GM23338 (cell line): ENCODE measurements around the gene HAPLN2. TPM values are rescaled to one million over a fixed set of nuclear protein-coding genes. Genes with fewer than 3 reads are reported as not detected.

ENCODE experiments used
- ATAC-seq: fragments of 200-7000 bp; cut with Tn5 transposase; 3 replicates; pipeline ENCODE4 v1.9.1; 2020
- DNase-seq: peaks from one replicate; pipeline ENCODE4 v3.0.0-alpha.2; 2015; ENCODE audit warnings: low spot score
- H2AFZ ChIP-seq: fragments of 200-600 bp; sonication (generic); 2 replicates; pipeline ENCODE4 v1.8.0; 2016; ENCODE audit warnings: antibody characterized with exemption, mild to moderate bottlenecking, moderate library complexity
- H3F3A ChIP-seq: fragments of 200-600 bp; sonication (generic); replicated peaks from 2 replicates; pipeline ENCODE4 v1.8.0; 2017; ENCODE audit warnings: antibody characterized with exemption, mixed run types, low read depth
- H3K27ac ChIP-seq: fragments of 200-600 bp; sonication (generic); 2 replicates; pipeline ENCODE4 v1.6.1; 2016; ENCODE audit warnings: low read depth
- H3K27me3 ChIP-seq: fragments of 200-600 bp; sonication (generic); 2 replicates; pipeline ENCODE4 v1.8.0; 2016; ENCODE audit warnings: mild to moderate bottlenecking, mixed run types, moderate library complexity; ENCODE audit not compliant: insufficient read depth
- H3K36me3 ChIP-seq: fragments of 200-600 bp; sonication (generic); 2 replicates; pipeline ENCODE4 v1.8.0; 2016; ENCODE audit warnings: mild to moderate bottlenecking; ENCODE audit not compliant: insufficient read depth
- H3K4me1 ChIP-seq: fragments of 200-600 bp; sonication (generic); 2 replicates; pipeline ENCODE4 v1.8.0; 2016; ENCODE audit warnings: mild to moderate bottlenecking, moderate library complexity; ENCODE audit not compliant: insufficient read depth
- H3K4me2 ChIP-seq: fragments of 200-600 bp; sonication (generic); 2 replicates; pipeline ENCODE4 v1.7.1; 2017; ENCODE audit warnings: mixed run types
- H3K4me3 ChIP-seq: fragments of 200-600 bp; sonication (generic); 2 replicates; pipeline ENCODE4 v1.6.1; 2016; ENCODE audit warnings: mixed run types
- H3K79me2 ChIP-seq: fragments of 200-600 bp; sonication (generic); replicated peaks from 2 replicates; pipeline ENCODE4 v1.8.0; 2017; ENCODE audit warnings: mild to moderate bottlenecking; ENCODE audit not compliant: insufficient read depth
- H3K9me2 ChIP-seq: fragments of 200-600 bp; sonication (generic); 2 replicates; pipeline ENCODE4 v1.8.0; 2017; ENCODE audit not compliant: insufficient read depth
- H4K20me1 ChIP-seq: fragments of 200-600 bp; sonication (generic); replicated peaks from 2 replicates; pipeline ENCODE4 v1.8.0; 2017; ENCODE audit warnings: mild to moderate bottlenecking; ENCODE audit not compliant: insufficient read depth
- H3K27ac Mint-ChIP-seq: 2 replicates; pipeline ENCODE4 v1.8.0; 2020; ENCODE audit warnings: inconsistent platforms, mild to moderate bottlenecking, moderate library complexity, mixed read lengths
- H3K27me3 Mint-ChIP-seq: 3 replicates; pipeline ENCODE4 v1.8.0; 2022; ENCODE audit warnings: low read depth, mild to moderate bottlenecking, moderate library complexity, mixed read lengths, inconsistent platforms; ENCODE audit not compliant: insufficient read depth, poor library complexity
- H3K36me3 Mint-ChIP-seq: 3 replicates; pipeline ENCODE4 v1.8.0; 2021; ENCODE audit warnings: low read depth, mild to moderate bottlenecking, inconsistent platforms, moderate library complexity, mixed read lengths
- H3K4me1 Mint-ChIP-seq: 3 replicates; pipeline ENCODE4 v1.8.0; 2020; ENCODE audit warnings: mild to moderate bottlenecking, inconsistent platforms, mixed read lengths
- H3K4me3 Mint-ChIP-seq: 3 replicates; pipeline ENCODE4 v1.8.0; 2021; ENCODE audit warnings: moderate library complexity, mild to moderate bottlenecking, inconsistent platforms, mixed read lengths
- H3K9me3 Mint-ChIP-seq: 3 replicates; pipeline ENCODE4 v1.8.0; 2020; ENCODE audit warnings: moderate library complexity, mild to moderate bottlenecking, inconsistent platforms, mixed read lengths
- CREB1 ChIP-seq: fragments of 250-450 bp; sonication (Bioruptor Pico); IDR thresholded peaks from 2 replicates; pipeline ENCODE4 v1.5.0; 2020; ENCODE audit warnings: low read depth, mild to moderate bottlenecking, moderate library complexity
- EZH2phosphoT487 ChIP-seq: fragments of 200-600 bp; sonication (generic); IDR thresholded peaks from one replicate; pipeline ENCODE4 v1.8.1; 2018; ENCODE audit warnings: antibody characterized with exemption; ENCODE audit not compliant: unreplicated experiment
- NANOG ChIP-seq: IDR thresholded peaks from 2 replicates; pipeline ENCODE4 v1.6.1; 2016; ENCODE audit warnings: antibody characterized with exemption, borderline replicate concordance
- POLR2AphosphoS5 ChIP-seq: IDR thresholded peaks from 2 replicates; pipeline ENCODE4 v1.6.1; 2016; ENCODE audit warnings: antibody characterized with exemption, low read depth
- ZNF331 ChIP-seq: fragments of 250-450 bp; sonication (Bioruptor Pico); IDR thresholded peaks from 2 replicates; pipeline ENCODE4 v1.5.0; 2020; ENCODE audit warnings: low read depth, mild to moderate bottlenecking, moderate library complexity
- polyA plus RNA-seq: library from polyadenylated mRNA; unstranded; fragments of >200 nt; fragmentation: Nextera tagmentation; extraction: Ambion mirVana; gene quantifications from 2 replicates; pipeline ENCODE4 v1.2.1, GENCODE V29; 2016
- total RNA-seq: library from RNA; depleted of rRNA; stranded (reverse); fragments of >200 nt; shearing (Covaris generic); gene quantifications from 2 replicates; pipeline ENCODE4 v1.2.3, GENCODE V29; 2014
- TF ChIP-seq, protein P1 (sequence below): fragments of 250-450 bp; sonication (Bioruptor Pico); IDR thresholded peaks from 2 replicates; pipeline ENCODE4 v1.5.0; 2020; ENCODE audit warnings: mild to moderate bottlenecking, moderate library complexity
- TF ChIP-seq, protein P2 (sequence below), 2 experiments: fragments of 200-600 bp in 1 of 2; sonication (generic) in 1 of 2; conservative IDR thresholded peaks; 2 replicates each; pipeline versions ENCODE4 v1.5.1 to v1.6.1; 2016 to 2017; ENCODE audit warnings: antibody characterized with exemption in 2 of 2, low read depth in 2 of 2, mild to moderate bottlenecking in 2 of 2, moderate library complexity in 1 of 2

Gene HAPLN2
- total and polyA plus RNA-seq, 2 experiments from 2014 or later = 0.53 TPM; not detected in 1

DNA sequence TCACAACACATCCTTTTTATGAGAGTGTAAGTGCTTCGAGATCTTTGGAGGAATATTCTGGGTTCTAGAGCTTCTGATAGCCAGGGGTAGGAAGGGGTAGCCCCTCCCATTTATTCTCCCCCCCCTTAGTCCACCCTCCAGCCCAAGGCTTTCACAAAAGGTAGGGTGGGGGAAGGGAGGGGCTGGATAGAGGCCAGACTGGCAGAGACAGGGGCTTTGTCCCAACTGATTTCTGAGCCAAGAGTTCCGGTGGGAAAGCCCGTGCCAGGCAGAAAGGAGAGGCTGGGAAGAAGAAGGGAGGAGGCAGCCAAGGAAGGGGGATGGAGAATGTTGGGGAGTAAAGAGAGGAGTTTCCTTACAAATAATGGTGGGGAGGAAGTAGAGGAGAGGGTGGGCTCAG, 25.8 kb downstream of the HAPLN2 start (continued):
- TF ChIP-seq, protein P1, sequence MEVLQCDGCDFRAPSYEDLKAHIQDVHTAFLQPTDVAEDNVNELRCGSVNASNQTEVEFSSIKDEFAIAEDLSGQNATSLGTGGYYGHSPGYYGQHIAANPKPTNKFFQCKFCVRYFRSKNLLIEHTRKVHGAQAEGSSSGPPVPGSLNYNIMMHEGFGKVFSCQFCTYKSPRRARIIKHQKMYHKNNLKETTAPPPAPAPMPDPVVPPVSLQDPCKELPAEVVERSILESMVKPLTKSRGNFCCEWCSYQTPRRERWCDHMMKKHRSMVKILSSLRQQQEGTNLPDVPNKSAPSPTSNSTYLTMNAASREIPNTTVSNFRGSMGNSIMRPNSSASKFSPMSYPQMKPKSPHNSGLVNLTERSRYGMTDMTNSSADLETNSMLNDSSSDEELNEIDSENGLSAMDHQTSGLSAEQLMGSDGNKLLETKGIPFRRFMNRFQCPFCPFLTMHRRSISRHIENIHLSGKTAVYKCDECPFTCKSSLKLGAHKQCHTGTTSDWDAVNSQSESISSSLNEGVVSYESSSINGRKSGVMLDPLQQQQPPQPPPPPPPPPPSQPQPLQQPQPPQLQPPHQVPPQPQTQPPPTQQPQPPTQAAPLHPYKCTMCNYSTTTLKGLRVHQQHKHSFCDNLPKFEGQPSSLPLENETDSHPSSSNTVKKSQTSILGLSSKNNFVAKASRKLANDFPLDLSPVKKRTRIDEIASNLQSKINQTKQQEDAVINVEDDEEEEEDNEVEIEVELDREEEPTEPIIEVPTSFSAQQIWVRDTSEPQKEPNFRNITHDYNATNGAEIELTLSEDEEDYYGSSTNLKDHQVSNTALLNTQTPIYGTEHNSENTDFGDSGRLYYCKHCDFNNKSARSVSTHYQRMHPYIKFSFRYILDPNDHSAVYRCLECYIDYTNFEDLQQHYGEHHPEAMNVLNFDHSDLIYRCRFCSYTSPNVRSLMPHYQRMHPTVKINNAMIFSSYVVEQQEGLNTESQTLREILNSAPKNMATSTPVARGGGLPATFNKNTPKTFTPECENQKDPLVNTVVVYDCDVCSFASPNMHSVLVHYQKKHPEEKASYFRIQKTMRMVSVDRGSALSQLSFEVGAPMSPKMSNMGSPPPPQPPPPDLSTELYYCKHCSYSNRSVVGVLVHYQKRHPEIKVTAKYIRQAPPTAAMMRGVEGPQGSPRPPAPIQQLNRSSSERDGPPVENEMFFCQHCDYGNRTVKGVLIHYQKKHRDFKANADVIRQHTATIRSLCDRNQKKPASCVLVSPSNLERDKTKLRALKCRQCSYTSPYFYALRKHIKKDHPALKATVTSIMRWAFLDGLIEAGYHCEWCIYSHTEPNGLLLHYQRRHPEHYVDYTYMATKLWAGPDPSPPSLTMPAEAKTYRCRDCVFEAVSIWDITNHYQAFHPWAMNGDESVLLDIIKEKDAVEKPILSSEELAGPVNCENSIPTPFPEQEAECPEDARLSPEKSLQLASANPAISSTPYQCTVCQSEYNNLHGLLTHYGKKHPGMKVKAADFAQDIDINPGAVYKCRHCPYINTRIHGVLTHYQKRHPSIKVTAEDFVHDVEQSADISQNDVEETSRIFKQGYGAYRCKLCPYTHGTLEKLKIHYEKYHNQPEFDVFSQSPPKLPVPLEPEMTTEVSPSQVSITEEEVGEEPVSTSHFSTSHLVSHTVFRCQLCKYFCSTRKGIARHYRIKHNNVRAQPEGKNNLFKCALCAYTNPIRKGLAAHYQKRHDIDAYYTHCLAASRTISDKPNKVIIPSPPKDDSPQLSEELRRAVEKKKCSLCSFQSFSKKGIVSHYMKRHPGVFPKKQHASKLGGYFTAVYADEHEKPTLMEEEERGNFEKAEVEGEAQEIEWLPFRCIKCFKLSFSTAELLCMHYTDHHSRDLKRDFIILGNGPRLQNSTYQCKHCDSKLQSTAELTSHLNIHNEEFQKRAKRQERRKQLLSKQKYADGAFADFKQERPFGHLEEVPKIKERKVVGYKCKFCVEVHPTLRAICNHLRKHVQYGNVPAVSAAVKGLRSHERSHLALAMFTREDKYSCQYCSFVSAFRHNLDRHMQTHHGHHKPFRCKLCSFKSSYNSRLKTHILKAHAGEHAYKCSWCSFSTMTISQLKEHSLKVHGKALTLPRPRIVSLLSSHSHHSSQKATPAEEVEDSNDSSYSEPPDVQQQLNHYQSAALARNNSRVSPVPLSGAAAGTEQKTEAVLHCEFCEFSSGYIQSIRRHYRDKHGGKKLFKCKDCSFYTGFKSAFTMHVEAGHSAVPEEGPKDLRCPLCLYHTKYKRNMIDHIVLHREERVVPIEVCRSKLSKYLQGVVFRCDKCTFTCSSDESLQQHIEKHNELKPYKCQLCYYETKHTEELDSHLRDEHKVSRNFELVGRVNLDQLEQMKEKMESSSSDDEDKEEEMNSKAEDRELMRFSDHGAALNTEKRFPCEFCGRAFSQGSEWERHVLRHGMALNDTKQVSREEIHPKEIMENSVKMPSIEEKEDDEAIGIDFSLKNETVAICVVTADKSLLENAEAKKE = no peak

DNA sequence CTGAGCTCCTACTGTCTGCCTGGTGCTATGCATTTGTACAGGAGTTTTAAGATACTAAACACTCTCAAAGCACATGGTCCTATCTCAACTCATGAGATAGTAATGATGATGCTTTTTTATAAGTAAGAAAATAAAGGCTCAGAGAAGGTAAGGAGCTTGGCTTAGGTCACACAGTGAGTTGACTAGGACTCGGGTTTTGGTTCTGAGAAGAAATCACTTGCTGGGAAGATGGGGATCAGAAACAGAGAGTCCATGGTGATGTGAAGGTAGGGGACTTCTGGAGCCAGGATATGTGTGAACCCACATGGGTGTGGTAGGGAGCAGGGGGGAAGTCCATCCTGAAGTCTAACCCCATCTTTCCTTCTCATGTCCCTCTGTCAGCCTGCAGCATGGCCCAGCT, 26.5 kb downstream of the HAPLN2 start:
- Mint-ChIP-seq H3K9me3 (no peaks in the 10 kb centered on the region), H3K4me1 (peaks cover 29% of the 10 kb centered on the region), H3K27ac (no peak overlapping the region), H3K4me3 (no peak overlapping the region; the same call in 2 of the 3 replicates), H3K27me3 (peaks cover 52% of the 10 kb centered on the region), H3K36me3 (no peaks in the 10 kb centered on the region; the same call in 2 of the 3 replicates)
- Histone ChIP-seq H3K4me1 (peaks cover 13% of the 10 kb centered on the region), H3K79me2 (no peaks in the 10 kb centered on the region), H3K4me2 (no peak overlapping the region), H3F3A (peaks cover 12% of the 10 kb centered on the region; the same call in 1 of the 2 replicates), H4K20me1 (peaks cover 3% of the 10 kb centered on the region; the same call in 1 of the 2 replicates), H3K27ac (no peak overlapping the region), H2AFZ (no peak overlapping the region), H3K36me3 (no peaks in the 10 kb centered on the region), H3K9me2 (no peaks in the 10 kb centered on the region), H3K27me3 (peaks cover 100% of the 10 kb centered on the region), H3K4me3 (no peak overlapping the region)
- DNase-seq = no peak
- ATAC-seq = no peak
- TF ChIP-seq NANOG = no peak
- no peak for TF ChIP-seq ZNF331 (CRISPR knock-in tag)
- TF ChIP-seq EZH2phosphoT487 = no peak
- TF ChIP-seq, protein P1 = no peak
- no peak for TF ChIP-seq POLR2AphosphoS5
- TF ChIP-seq, protein P2, sequence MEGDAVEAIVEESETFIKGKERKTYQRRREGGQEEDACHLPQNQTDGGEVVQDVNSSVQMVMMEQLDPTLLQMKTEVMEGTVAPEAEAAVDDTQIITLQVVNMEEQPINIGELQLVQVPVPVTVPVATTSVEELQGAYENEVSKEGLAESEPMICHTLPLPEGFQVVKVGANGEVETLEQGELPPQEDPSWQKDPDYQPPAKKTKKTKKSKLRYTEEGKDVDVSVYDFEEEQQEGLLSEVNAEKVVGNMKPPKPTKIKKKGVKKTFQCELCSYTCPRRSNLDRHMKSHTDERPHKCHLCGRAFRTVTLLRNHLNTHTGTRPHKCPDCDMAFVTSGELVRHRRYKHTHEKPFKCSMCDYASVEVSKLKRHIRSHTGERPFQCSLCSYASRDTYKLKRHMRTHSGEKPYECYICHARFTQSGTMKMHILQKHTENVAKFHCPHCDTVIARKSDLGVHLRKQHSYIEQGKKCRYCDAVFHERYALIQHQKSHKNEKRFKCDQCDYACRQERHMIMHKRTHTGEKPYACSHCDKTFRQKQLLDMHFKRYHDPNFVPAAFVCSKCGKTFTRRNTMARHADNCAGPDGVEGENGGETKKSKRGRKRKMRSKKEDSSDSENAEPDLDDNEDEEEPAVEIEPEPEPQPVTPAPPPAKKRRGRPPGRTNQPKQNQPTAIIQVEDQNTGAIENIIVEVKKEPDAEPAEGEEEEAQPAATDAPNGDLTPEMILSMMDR (conservative IDR thresholded peaks at IDR 0.05; ENCODE audit: low read depth in 2 of 2) = no peak
- TF ChIP-seq CREB1 (CRISPR knock-in tag) = no peak
